NCI-H1417 (cell line): ENCODE data around the gene UBR3.
A peak's percentile ranks its signal among the peaks of the same experiment; 100 is the strongest.

Source experiments
- DNase-seq, 3 experiments: peaks; one replicate each; lab custom pipeline; 2025; lab: John Stamatoyannopoulos, UW

UBR3 gene

DNA sequence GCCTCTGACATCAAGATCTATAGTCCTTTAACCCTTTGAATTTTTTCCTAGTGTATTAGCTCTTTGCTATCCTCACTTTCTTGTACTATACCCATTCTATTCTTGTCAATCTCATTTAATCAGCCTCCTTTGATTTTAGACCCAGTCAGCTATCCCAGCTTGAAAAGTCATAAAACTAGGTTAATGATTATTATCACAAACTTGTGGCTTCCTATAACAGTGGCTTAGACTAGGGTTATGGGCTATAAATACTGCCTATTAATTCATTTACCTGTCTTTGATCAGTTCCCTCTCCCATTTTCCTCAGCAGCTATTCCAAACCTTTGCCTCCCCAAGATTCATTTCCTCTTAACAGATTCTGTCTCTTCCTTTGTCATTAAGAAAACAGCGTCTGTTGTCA, 174.8 kb downstream of the UBR3 start:
- no peak for DNase-seq

DNA sequence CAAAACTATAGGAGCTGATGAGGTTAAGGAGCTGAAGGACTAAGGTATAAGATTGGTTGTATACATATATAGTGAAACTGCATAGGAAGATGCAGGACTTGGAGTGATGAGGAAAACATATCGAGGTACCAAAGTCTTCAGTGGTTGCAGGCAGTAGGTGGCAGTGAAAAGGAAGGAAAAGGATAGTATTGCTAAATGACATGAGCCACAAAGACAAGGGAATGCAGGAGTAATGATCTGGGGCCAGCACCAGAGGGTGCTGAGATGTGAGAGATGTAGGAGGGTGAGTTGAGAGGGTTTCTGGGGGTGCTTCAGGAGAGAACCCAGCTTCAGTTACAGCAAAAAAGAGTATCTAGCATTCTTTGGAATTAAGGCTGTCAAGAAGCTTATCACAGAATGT, 178.4 kb downstream of the UBR3 start:
- no peak for DNase-seq

DNA sequence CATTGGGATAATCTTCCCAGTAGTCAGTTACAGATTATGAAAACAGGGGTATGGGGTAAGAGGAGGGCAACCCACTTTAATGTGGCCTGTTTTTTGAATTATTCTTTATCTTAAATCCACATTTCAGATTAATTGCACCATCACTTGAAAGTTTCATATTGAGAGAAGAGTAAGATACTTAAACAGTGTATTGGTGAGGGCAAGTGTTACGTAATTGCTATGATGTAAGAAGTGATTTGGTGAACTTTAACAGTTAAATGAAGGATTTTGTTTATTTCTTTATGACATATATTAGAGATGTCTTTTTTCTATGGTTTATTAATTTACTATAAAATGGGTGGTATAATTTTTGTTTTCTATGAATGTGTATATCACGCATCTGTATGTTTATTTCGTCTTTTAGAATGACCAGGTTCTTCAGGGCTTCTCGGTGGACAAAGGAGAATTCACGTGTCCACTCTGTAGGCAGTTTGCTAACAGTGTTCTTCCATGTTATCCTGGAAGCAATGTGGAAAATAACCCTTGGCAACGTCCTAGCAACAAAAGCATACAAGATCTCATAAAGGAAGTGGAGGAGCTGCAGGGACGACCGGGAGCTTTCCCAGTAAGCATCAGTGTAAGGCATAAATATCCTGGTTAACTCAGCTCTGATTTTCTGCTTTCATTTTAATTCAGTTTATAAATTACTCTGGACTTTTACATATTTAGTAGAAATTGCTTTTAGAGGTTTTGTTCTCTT, 179.5 kb downstream of the UBR3 start:
- DNase-seq: no peak

DNA sequence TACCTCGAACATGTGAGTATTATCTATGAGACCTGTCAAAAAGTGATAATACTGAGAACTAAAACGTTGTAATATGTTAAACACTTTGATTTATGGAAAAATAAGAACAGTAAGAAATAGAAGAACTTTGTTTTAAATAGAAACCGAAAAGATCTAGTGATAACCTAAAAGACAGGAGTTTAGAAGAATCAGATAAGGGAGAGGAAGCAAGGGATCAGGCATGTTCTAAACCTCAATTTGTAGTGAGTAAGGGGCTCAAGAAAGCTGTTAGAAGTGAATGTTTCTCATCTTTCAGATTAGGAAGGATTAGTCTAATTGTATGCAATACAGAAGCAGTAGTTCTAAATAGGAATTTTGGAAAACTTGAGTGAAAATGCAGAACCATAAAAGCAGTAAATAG, 182.0 kb downstream of the UBR3 start:
- no peak for DNase-seq

DNA sequence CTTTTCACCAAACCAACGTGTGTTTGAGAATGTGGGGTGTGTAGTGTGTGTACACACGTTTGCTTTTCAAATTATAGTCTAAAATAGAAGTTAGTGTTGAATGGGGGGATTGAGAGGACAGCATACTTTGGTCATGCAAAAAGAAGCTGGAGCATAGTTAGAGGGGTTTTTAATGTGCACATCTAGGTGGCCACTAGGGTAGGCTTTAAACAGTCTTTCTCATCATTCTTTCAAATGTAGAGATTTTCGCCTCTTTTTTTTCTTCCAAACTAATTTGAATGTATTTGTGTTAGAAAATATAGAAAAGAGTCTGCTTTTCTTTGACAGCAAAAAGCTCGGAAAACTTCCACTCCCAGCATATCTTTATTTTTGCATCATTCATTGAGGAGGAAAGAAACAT, 185.5 kb downstream of the UBR3 start:
- no peak for DNase-seq

DNA sequence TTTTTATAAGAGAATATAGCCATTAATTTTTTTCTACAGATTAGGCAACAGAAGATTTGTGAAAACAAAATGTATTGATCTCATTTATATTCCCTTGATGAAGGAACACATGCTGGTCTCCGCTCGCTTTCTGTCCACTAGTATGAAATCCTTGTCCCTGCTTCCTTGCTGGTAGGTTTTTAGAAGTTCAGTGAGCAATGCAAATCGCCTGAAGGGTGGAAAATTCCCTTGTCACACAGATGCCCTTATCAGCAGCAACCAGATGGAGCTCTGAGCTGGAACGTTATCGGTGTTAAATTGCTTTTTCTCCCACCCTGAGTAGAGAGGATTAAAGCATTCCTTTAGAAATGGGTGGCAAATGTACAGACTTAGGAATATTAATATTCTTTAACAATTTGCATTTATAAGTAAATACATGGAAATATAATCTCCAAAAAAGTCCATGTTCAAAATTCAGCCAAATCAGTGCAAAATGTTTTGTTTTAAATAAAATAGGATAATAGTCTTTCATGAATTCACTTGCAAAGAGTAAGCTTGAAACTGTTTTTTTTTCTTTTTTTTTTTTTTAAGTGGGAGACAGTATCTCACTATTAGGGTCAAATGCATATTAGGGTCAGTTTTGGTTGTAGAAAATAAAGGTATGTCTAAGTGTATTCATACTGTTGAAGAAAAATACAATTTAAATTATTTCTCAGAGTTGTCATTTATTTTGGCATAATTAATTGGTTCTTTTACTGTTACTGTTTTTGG, 186.7 kb downstream of the UBR3 start:
- no peak for DNase-seq

DNA sequence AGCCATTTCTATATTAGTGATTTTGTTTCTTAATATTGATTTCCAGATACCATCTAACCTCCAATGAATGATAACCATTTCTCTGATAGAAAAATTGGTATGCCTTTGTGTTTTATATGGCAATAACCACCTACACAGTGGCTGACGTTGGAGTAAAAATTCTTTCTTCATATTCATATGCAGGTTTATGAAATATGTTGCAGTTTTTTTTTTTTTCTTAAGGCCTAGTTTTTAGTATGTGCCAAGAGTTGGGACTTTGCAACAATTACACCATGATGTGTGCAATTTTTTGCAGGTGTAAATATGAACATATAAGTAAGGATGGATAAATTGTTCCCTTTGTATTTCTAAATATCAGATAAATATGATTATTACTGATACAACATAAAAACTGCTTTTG, 187.5 kb downstream of the UBR3 start:
- DNase-seq: no peak

DNA sequence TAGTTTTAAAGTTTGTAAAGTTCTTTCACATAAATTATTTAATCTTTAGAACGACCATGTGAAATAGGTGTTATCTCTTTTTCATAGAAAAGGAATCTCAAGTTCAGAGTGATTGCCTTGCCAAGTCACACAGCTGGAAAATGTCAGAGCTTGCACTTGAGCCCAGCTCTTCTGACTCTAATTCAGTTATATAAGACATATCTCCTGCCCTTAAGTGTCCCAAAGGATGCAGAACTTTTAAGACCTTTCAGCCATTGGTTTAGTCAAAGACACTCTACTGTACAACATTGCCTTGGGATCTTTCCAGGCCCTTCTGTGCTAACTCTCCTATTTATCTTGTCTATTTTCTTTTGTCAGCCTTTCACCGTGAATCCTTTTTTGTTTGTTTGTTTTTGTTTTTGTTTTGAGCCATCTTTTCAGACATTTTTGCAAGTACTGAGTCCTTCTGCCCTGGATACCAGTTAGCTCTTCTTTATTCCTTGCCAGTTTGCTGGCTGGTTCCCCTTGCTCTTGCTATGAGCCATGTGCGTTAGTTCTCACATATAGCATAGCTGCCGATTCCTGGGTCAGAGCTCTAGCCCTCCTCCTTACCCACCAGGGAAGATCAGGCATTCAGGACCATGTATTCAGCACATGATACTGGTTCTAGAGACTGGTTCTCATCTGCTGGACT, 190.7 kb downstream of the UBR3 start:
- no peak for DNase-seq

DNA sequence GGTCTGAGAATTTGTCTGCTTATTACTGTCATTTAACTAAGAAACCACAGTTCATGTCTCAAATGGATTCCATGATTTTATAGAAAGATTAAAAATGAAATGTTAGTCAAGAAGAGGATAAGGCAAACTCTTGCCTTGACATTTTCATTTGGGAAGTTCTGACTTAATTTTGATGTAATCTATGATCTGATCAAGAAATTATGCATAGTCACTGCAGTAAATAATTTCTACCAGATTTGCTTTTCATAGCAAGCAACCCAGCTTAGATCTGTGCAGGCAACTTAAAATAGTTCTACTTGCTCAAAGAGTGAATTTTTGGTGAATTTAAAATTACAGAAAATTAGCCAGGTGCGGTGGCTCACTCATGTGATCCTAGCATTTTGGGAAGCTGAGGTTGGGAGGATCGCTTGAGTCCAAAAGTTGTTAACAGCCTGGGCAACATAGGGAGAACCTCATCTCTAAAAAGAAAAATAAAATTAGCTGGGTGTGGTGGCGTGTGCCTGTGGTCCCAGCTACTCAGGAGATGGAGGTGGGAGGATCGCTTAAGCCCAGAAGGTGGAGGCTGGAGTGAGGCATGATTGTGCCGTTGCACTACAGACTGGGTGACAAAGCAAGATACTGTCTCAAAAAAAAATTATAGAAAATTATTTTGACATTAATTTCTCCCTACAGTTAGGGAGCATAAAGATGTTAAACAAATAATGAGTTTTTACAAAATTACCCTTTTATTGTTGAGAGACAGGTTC, 192.0 kb downstream of the UBR3 start:
- DNase-seq: no peak

DNA sequence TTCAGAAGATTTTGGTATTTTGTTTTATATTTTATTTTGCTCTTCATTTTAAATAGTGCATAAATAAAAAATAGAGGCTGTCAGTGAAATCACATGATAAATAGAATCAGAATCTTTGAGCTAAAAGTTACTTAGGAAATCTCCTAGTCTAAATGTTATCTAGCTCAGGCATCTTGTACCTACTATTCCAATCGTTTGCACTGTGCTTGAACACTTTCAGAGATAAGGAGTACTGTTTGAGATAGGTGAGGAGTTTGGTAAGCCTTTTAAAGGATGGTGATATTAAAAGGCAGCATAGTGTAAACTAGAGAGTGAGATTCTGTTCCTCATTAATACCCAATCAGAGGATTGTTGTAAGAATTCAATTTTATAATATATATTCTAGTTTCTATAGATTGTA, 193.5 kb downstream of the UBR3 start:
- DNase-seq: no peak

DNA sequence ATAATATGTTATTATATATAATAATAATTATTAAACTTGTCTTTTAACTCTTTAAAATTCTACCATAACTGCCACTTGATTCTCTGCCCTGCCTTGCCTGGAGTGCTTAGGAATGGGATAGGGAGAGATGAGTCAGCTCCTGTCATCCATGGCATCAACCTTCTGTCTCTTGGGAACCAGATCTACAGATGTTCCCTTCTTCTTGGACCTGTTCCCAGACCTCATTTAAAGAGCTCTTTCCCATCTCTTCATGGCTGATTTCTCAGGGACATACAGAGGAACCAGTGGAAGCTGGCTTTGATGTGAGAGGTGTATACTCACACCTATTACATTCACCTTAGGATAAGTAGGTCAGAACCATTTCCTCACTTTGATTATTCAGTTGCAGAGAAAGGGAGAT, 195.4 kb downstream of the UBR3 start:
- DNase-seq: peak in 1 of 3 experiments; percentile 52

DNA sequence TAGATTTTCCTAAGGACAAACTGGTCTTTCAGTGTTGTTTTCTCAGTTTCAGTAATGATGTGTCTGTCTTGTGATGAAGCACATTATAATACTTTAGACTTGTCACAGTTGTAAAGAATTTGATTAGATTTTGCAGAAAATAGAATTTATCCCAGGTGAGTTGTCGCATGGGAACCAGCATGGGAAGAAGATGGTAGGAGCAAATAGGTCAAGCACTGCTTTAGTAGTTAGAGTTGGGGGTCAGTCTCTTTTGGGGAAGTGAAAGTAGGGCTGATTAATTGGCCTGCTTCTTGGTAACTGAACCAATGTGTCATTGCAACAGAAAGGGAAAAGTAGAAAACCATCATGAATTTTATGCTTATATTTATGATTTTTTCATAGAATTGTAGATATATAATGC, 197.5 kb downstream of the UBR3 start:
- no peak for DNase-seq

DNA sequence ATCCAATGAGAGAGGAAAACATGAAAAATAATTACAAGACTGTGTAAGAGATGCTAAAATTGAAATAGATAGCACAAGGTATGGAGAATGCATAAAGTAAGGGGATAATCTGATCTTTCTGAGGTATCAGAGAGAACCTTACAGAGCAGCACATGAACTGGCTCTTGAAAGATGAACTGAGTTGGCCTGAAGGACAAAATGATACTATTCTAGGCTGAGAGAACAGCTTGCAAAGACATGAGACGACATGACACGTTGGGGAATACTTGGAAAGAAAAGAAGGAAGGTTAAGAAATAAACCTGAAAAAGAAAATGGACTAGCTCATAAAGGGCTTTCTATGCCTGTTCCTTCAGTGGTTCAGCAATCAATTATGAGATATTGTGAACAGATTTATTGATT, 198.0 kb downstream of the UBR3 start:
- DNase-seq: no peak

DNA sequence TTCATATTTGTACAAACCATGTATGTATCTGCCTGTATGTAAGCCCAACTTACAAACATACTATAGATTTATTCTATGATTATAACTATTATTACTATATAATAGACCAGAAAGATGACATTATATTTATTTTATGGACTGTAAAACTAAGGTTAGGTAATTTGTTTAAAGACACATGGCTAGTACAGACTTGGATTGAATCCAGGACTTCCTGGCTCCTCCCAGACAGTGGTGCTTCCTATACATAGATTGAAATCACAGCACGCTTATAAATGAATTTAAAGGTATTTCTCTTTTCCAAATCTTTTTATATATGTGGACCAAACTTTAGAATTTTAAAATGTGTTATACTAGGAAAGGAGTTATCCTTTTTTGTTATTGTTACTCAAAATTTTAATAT, 199.1 kb downstream of the UBR3 start:
- peak in 1 of 3 experiments; percentile 0 for DNase-seq

DNA sequence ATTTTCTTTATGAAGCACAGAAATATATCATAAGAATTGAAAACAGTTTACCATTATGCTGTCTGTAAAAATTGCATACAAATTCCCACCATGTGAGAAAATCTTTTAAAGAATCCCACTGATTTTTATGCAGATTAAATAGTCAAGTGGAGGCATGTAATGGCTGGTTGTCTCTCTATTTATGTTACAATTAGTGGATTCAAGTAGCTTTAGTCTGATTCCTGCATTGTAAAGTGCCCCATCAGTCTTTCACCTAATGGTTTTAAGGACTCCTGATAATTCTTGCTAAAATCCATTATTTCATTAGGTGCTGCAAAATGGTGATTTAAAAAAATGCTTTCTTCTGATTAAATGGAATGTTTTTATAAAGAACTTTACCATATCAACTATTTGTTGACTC, 202.3 kb downstream of the UBR3 start:
- no peak for DNase-seq

DNA sequence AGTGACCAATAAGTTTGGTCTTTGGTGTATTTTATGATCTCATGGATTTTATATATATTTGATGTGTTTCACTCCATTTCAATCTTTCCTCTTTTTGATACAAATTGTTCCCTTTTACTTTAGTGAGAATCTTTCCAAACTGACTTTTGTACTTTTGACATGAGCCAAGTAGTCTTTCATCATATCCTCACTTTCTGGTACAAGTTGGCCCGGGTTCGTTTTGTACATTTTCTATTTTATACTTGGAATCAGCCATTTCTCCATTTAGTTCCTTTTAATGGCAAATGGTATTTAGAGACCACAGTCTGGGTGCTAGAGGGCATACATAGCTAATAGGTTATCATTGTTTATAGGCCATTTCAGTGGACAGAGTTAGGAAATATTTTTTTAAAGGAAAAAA, 202.8 kb downstream of the UBR3 start:
- no peak for DNase-seq

DNA sequence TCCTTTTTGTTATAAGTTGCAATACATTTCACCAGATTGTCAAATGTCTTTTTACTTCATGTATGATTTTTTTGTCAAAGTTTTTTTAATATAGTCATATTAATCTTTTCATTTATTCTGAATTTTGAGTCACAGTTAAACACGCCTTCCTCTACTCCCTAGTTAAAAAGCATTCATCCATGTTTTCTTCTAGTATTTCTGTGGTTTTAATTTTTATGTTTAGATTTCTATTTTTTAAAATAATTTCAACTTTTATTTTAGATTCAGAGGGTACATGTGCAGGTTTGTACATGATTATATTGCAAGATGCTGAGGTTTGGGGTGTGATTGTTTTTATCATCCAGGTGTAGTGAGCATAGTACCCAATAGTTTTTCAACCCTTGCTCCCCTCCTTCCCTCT, 204.0 kb downstream of the UBR3 start:
- no peak for DNase-seq

DNA sequence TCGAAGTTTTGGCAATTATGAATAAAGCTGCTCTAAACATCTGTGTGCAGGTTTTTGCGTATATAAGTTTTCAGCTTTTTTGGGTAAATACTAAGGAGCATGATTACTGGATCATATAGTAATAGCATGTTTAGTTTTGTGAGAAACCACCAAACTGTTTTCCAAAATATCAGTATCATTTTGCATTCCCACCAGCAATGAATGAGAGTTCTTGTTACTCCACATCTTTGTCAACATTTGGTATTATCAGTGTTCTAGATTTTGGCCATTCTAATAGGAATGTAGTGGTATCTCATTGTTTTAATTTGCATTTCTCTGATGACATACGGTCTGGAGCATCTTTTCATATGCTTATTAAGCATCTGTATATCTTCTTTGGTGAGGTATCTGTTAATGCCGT, 207.3 kb downstream of the UBR3 start:
- no peak for DNase-seq

DNA sequence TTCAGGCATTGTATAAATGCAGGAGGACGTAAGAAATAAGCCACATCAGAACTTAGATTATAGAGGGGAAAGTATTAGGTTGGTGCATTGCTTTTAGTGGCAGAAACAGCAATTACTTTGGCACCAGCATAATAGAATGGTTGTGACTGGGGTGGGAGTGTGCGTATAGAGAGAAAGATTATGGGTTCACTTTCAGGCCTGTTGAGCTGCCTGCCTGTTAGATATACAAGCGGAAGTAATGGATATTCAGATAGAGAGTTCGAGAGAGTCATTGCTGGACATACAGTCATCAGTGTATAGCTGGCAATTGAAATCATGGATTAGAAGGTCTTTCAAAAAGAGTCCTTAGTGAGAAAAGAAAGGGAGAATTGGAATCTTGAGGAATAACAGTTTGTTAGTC, 211.5 kb downstream of the UBR3 start:
- DNase-seq: no peak

DNA sequence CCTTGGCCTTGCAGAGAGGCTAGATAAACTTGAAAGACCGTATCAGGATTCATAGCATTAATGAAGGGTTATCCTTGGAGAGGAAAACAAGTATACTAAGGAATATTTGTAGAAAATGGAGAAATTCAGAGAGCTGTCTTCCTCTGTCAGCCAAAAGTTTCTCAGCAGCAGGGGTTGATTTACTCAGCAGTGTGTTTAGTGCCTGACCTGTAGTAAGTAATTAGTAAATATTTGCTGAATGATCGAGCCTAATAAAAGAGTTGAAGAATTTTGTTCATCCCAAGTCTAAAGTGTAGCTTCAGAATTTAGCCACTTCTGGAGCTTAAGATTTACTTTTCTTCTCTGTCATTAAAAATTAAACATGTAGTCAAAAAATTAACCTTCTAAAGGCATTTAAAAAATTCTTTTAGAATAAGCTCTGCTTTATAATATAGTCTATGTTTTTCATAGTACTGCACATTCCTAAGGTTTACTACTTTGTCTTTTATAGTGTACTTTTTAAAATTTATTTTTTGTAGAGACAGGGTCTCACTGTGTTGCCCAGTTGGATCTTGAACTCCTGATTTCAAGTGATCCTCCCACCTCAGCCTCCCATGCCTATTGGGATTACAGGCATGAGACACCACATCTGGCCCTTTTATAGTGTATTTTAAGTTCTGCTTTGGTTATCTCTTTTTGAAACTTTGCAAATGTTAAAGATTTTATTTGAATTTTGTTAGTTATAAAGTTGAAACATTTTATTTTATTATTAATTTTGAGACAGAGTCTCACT, 212.3 kb downstream of the UBR3 start:
- no peak for DNase-seq

DNA sequence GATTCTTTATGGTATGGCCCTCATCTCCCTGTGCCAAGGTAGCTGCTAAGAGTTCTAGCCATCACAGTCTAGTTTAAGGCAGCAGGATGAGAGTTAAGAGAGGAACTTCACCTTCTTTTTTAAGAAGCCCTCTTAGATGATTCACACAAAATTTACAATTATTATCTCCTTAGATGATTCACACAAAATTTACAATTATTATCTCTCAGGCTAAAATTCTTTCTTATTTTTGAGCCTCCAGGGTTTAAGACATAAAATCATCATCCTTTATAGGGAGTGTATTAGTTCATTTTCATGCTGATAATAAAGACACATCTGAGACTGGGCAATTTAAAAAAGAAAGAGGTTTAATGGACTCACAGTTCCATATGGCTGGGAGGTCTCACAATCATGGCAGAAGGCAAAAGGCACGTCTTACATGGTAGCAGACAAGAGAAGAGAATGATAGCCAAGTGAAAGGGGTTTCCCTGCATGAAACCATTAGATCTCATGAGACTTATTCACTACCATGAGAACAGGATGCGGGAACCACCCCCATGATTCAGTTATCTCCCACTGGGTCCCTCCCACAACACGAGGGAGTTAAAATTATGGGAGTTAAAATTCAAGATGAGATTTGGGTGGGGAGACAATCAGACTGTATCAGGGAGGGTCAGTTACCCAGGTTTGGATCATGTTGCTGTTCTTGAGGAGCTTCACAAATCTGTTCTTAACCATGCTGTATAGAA, 217.7 kb downstream of the UBR3 start:
- DNase-seq: no peak
